A549 (cell line): ENCODE data around the gene BCORL1. TPM values are rescaled to one million over a fixed set of nuclear protein-coding genes. Genes with fewer than 3 reads are reported as not detected.

Experiments used
- ATAC-seq, 2 experiments: fragments of 200-7000 bp in 1 of 2; fragments of >200 bp in 1 of 2; cut with Nextera tagmentation in 1 of 2; cut with Tn5 transposase in 1 of 2; 3 replicates each; pipeline versions ENCODE4 v1.8.0 to v1.9.1; 2018 to 2020; ENCODE audit warnings: mild to moderate bottlenecking in 1 of 2, moderate library complexity in 1 of 2
- CTCF ChIA-PET: fragments of 300-600 bp; sonication (Branson Sonifier 250); formaldehyde crosslinking; extraction: SDS; loops from one replicate; lab custom pipeline; 2021; ENCODE audit warnings: antibody characterized with exemption, inconsistent platforms; lab: Yijun Ruan, JAX
- POLR2A ChIA-PET: fragments of 350-600 bp; formaldehyde crosslinking; extraction: SDS; loops from one replicate; lab custom pipeline; 2021; ENCODE audit warnings: antibody characterized with exemption, inconsistent platforms; lab: Yijun Ruan, JAX
- DNase-seq, 2 experiments: peaks; one replicate each; pipeline versions ENCODE4 v3.0.0 to v3.0.0-alpha.2; 2011 to 2016; ENCODE audit warnings: low read depth in 1 of 2, low spot score in 1 of 2
- FAIRE-seq: peaks from 2 replicates; lab custom pipeline; 2011; peaks lifted over from hg19 to GRCh38; lab: Jason Lieb, UNC
- H3K27ac ChIP-seq, 2 experiments: fragments of >200 bp; sonication (Bioruptor Twin); formaldehyde crosslinking; 3 replicates each; pipeline ENCODE4 v1.5.1; 2016 to 2017
- H3K4me1 ChIP-seq: fragments of >200 bp; sonication (Bioruptor Twin); formaldehyde crosslinking; 3 replicates; pipeline ENCODE4 v1.6.1; 2016
- H3K4me2 ChIP-seq: fragments of >200 bp; sonication (Bioruptor Twin); formaldehyde crosslinking; 3 replicates; pipeline ENCODE4 v1.6.1; 2016
- H3K4me3 ChIP-seq: fragments of >200 bp; sonication (Bioruptor Twin); formaldehyde crosslinking; 3 replicates; pipeline ENCODE4 v1.5.1; 2016
- H3K9me3 ChIP-seq: fragments of >200 bp; sonication (Bioruptor Twin); formaldehyde crosslinking; 3 replicates; pipeline ENCODE4 v1.6.1; 2016
- BHLHE40 ChIP-seq: IDR thresholded peaks from 2 replicates; pipeline ENCODE4 v1.6.1; 2012; ENCODE audit warnings: low read depth, low read length, inconsistent platforms
- CEBPB ChIP-seq, 2 experiments: fragments of >200 bp in 1 of 2; sonication (Bioruptor Twin) in 1 of 2; formaldehyde crosslinking in 1 of 2; IDR thresholded peaks; 2 replicates each; pipeline ENCODE4 v1.6.1; 2012 to 2016
- CHD2 ChIP-seq: fragments of 150-350 bp; IDR thresholded peaks from 2 replicates; pipeline ENCODE4 v1.6.1; 2014; ENCODE audit warnings: low read length; ENCODE audit not compliant: partially characterized antibody
- CHD4 ChIP-seq: fragments of 200-600 bp; sonication (generic); IDR thresholded peaks from 2 replicates; pipeline ENCODE4 v1.6.1; 2016; ENCODE audit warnings: antibody characterized with exemption, mild to moderate bottlenecking, borderline replicate concordance
- EHMT2 ChIP-seq: fragments of 200-600 bp; sonication (generic); IDR thresholded peaks from 2 replicates; pipeline ENCODE4 v1.6.1; 2016; ENCODE audit warnings: antibody characterized with exemption, low read depth, mild to moderate bottlenecking, moderate library complexity
- EP300 ChIP-seq, 2 experiments: fragments of >200 bp; sonication (Bioruptor Twin); formaldehyde crosslinking; IDR thresholded peaks; 2 replicates in 1 of 2; 3 replicates in 1 of 2; pipeline ENCODE4 v1.6.1; 2016 to 2017
- FOSL2 ChIP-seq, 2 experiments: fragments of 450-650 bp in 1 of 2; fragments of >200 bp in 1 of 2; sonication (Bioruptor Twin) in 1 of 2; formaldehyde crosslinking; IDR thresholded peaks; 2 replicates each; pipeline versions ENCODE4 v1.5.0 to v1.6.1; 2016 to 2020; ENCODE audit warnings: mild to moderate bottlenecking in 1 of 2, moderate library complexity in 1 of 2
- HMGXB4 ChIP-seq: fragments of 250-450 bp; sonication (Bioruptor Pico); IDR thresholded peaks from 2 replicates; pipeline ENCODE4 v1.5.0; 2021; ENCODE audit warnings: mild to moderate bottlenecking, moderate library complexity, borderline replicate concordance
- HOXA7 ChIP-seq: fragments of 250-450 bp; sonication (Bioruptor Pico); IDR thresholded peaks from 2 replicates; pipeline ENCODE4 v1.5.0; 2020; ENCODE audit warnings: mild to moderate bottlenecking, moderate library complexity
- HOXB13 ChIP-seq: fragments of 250-450 bp; sonication (Bioruptor Pico); IDR thresholded peaks from 2 replicates; pipeline ENCODE4 v1.5.0; 2020; ENCODE audit warnings: low read depth, mild to moderate bottlenecking, moderate library complexity
- MAFK ChIP-seq: fragments of 450-650 bp; IDR thresholded peaks from 2 replicates; pipeline ENCODE4 v1.6.1; 2014; ENCODE audit not compliant: partially characterized antibody
- MAX ChIP-seq: IDR thresholded peaks from 2 replicates; pipeline ENCODE4 v1.6.1; 2012
- MAZ ChIP-seq: fragments of 150-350 bp; IDR thresholded peaks from 2 replicates; pipeline ENCODE4 v1.6.1; 2014; ENCODE audit warnings: antibody characterized with exemption, low read depth, low read length, borderline replicate concordance
- NPAS2 ChIP-seq: fragments of 250-450 bp; sonication (Bioruptor Pico); IDR thresholded peaks from 2 replicates; pipeline ENCODE4 v1.8.0; 2022; ENCODE audit warnings: mild to moderate bottlenecking, moderate library complexity, borderline replicate concordance
- NR3C1 ChIP-seq: fragments of >200 bp; sonication (Bioruptor Twin); formaldehyde crosslinking; IDR thresholded peaks from 3 replicates; pipeline ENCODE4 v1.6.1; 2017
- PHF8 ChIP-seq: fragments of 200-600 bp; sonication (generic); IDR thresholded peaks from 2 replicates; pipeline ENCODE4 v1.6.1; 2016; ENCODE audit warnings: low read depth, mild to moderate bottlenecking, antibody characterized with exemption, moderate library complexity, borderline replicate concordance
- POLR2A ChIP-seq: IDR thresholded peaks from 2 replicates; pipeline ENCODE4 v1.6.1; 2012; ENCODE audit warnings: mild to moderate bottlenecking, low read length
- RCOR1 ChIP-seq: fragments of 150-350 bp; IDR thresholded peaks from 2 replicates; pipeline ENCODE4 v1.6.1; 2014; ENCODE audit warnings: antibody characterized with exemption, low read length, low read depth
- REST ChIP-seq: fragments of 200-600 bp; sonication (generic); IDR thresholded peaks from 2 replicates; pipeline ENCODE4 v1.6.1; 2016; ENCODE audit warnings: antibody characterized with exemption, mild to moderate bottlenecking, moderate library complexity
- SMC3 ChIP-seq: fragments of >200 bp; sonication (Bioruptor Twin); formaldehyde crosslinking; IDR thresholded peaks from 3 replicates; pipeline ENCODE4 v1.6.1; 2018; ENCODE audit warnings: inconsistent platforms
- SREBF2 ChIP-seq: fragments of 450-650 bp; IDR thresholded peaks from 2 replicates; pipeline ENCODE4 v1.6.1; 2014; ENCODE audit warnings: mild to moderate bottlenecking, moderate library complexity
- ZC3H11A ChIP-seq: fragments of 450-650 bp; IDR thresholded peaks from 2 replicates; pipeline ENCODE4 v1.6.1; 2014; ENCODE audit warnings: antibody characterized with exemption, mild to moderate bottlenecking
- ZNF302 ChIP-seq: fragments of 250-450 bp; sonication (Bioruptor Pico); IDR thresholded peaks from 2 replicates; pipeline ENCODE4 v1.9.0; 2021; ENCODE audit warnings: inconsistent platforms, mild to moderate bottlenecking, moderate library complexity
- WGBS: methylation state at CpG from one replicate; pipeline ENCODE4 v1.1.6; 2017; ENCODE audit errors: missing lambda C conversion rate; 5-methylcytosine and 5-hydroxymethylcytosine counted together
- polyA plus RNA-seq, 4 experiments: library from polyadenylated mRNA; depleted of rRNA in 3 of 4; stranded (reverse); fragments of >200 nt; fragmentation: RNase III in 1 of 4; extraction: RNeasy Plus Mini Kit Qiagen cat#74134 plus additional on column Dnase treatment in 1 of 4; gene quantifications; 2 replicates in 3 of 4; 3 replicates in 1 of 4; pipeline ENCODE4 v1.2.3, GENCODE V29; 2011 to 2017
- TF ChIP-seq, protein P1 (sequence below): fragments of 450-650 bp; IDR thresholded peaks from 2 replicates; pipeline ENCODE4 v1.6.1; 2014; ENCODE audit warnings: antibody characterized with exemption
- TF ChIP-seq, protein P2 (sequence below): IDR thresholded peaks from 2 replicates; pipeline ENCODE4 v1.6.1; 2012; ENCODE audit warnings: low read depth, borderline replicate concordance
- TF ChIP-seq, protein P3 (sequence below): fragments of >200 bp; sonication (Bioruptor Twin); formaldehyde crosslinking; IDR thresholded peaks from 3 replicates; pipeline ENCODE4 v1.6.1; 2016

Gene BCORL1
- polyA plus RNA-seq, 2 of the 4 experiments (the other 2 are of a cell fraction): 1.4 to 6.1 TPM

DNA sequence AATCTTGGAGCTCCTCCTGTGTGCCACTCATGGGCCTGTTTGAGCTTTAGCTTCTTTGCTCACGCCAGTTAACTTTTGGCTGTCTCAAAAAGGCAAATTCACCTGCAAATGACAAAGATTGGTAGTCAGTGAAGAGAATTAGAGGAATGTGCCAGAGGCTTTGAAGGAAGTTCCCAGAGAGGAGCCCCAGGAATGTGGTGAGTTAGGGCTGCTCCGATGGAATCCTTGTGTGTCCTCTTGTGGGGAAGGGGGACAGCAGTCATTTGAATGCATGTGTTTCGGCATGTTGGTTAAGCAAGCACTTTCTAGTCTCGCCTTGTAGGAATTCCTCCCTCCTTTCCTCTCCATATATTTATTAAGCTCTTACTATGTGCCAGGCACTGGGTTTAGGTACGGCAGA lies 65.0 kb downstream of the BCORL1 start:
- FAIRE-seq (no peak), DNase-seq (no peak), ATAC-seq (no peak)
- no peaks in the 10 kb centered on the region for H3K9me3 ChIP-seq
- H3K4me1 ChIP-seq: no peaks in the 10 kb centered on the region
- TF ChIP-seq BHLHE40 (no peak), PHF8 (no peak), POLR2A (no peak), ZC3H11A (no peak), NPAS2 (CRISPR knock-in tag) (no peak), FOSL2 (IDR thresholded peaks at IDR 0.05) (no peak), FOSL2 (CRISPR knock-in tag; IDR thresholded peaks at IDR 0.05) (no peak), MAX (no peak), SMC3 (no peak), CHD4 (no peak), HOXB13 (CRISPR knock-in tag) (no peak), MAFK (no peak), CHD2 (no peak), RCOR1 (no peak), MAZ (no peak), HMGXB4 (no peak)
- TF ChIP-seq, protein P1, sequence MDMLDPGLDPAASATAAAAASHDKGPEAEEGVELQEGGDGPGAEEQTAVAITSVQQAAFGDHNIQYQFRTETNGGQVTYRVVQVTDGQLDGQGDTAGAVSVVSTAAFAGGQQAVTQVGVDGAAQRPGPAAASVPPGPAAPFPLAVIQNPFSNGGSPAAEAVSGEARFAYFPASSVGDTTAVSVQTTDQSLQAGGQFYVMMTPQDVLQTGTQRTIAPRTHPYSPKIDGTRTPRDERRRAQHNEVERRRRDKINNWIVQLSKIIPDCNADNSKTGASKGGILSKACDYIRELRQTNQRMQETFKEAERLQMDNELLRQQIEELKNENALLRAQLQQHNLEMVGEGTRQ: no peak
- TF ChIP-seq, protein P2, sequence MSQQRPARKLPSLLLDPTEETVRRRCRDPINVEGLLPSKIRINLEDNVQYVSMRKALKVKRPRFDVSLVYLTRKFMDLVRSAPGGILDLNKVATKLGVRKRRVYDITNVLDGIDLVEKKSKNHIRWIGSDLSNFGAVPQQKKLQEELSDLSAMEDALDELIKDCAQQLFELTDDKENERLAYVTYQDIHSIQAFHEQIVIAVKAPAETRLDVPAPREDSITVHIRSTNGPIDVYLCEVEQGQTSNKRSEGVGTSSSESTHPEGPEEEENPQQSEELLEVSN: no peak
- TF ChIP-seq, protein P3, sequence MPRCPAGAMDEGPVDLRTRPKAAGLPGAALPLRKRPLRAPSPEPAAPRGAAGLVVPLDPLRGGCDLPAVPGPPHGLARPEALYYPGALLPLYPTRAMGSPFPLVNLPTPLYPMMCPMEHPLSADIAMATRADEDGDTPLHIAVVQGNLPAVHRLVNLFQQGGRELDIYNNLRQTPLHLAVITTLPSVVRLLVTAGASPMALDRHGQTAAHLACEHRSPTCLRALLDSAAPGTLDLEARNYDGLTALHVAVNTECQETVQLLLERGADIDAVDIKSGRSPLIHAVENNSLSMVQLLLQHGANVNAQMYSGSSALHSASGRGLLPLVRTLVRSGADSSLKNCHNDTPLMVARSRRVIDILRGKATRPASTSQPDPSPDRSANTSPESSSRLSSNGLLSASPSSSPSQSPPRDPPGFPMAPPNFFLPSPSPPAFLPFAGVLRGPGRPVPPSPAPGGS: no peak
- POLR2A ChIA-PET: no interaction called here
- H3K4me2 ChIP-seq: no peak overlapping the region
- H3K4me3 ChIP-seq: no peak overlapping the region
- CTCF ChIA-PET: interaction anchor here (1.7 to 2.4 kb wide), 2 partner anchors 13 to 122 kb away, joined by 5 to 6 read pairs; no protein-coding TSS in a partner anchor
- H3K27ac ChIP-seq: no peak overlapping the region
- WGBS: 96% methylated on average over 5 of the region's 5 CpGs

DNA sequence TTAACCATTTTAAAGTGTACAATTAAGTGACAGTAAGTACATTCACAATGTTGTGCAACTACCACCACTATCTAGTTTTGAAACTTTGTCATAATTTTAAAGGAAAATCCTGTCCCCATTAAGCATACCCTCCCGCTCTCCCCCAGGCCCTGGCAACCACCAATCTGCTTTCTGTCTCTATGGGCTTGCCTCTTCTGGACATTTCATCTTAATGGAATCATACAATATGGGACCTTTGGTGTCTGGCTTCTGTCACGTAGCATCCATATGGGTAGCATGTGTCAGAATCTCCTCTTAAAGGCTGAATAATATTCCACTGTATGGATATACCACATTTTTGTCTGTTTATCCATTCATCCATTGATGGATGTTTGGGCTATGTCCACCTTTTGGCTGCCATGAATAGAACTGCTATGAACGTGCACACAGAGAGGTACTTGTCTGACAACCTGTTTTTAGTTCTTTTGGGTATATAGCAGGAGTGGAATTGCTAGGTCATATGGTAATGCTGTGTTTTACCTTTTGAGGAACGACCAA lies 66.3 kb downstream of the BCORL1 start:
- DNase-seq: no peak
- no peak overlapping the region for H3K4me2 ChIP-seq
- no peaks in the 10 kb centered on the region for H3K9me3 ChIP-seq
- H3K4me1 ChIP-seq: no peaks in the 10 kb centered on the region
- H3K4me3 ChIP-seq: no peak overlapping the region
- no peak overlapping the region for H3K27ac ChIP-seq
- WGBS: 93% methylated on average over 4 of the region's 4 CpGs
- FAIRE-seq: peak; percentile 18
- CTCF ChIA-PET: interaction anchor here (0.8 to 2.4 kb wide), 3 partner anchors 12 to 123 kb away, joined by 3 to 6 read pairs (median 5); no protein-coding TSS in a partner anchor
- POLR2A ChIA-PET: no interaction called here
- ATAC-seq: no peak
- TF ChIP-seq SREBF2: no peak
- no peak for TF ChIP-seq EP300 (IDR thresholded peaks at IDR 0.05)
- TF ChIP-seq CEBPB (IDR thresholded peaks at IDR 0.05): no peak
- TF ChIP-seq EHMT2: no peak
- no peak for TF ChIP-seq NR3C1
- TF ChIP-seq MAX: no peak
- no peak for TF ChIP-seq HOXA7 (CRISPR knock-in tag)
- TF ChIP-seq, protein P2: no peak
- no peak for TF ChIP-seq ZNF302
- TF ChIP-seq, protein P3: no peak
- TF ChIP-seq BHLHE40: no peak
- no peak for TF ChIP-seq REST
